NK-92 (cell line): Measurements from ENCODE around the gene UQCR10.

Experiments used
- DNase-seq: peaks from one replicate; lab custom pipeline; 2025; ENCODE audit not compliant: unreplicated experiment; lab: John Stamatoyannopoulos, UW

The UQCR10 gene

DNA sequence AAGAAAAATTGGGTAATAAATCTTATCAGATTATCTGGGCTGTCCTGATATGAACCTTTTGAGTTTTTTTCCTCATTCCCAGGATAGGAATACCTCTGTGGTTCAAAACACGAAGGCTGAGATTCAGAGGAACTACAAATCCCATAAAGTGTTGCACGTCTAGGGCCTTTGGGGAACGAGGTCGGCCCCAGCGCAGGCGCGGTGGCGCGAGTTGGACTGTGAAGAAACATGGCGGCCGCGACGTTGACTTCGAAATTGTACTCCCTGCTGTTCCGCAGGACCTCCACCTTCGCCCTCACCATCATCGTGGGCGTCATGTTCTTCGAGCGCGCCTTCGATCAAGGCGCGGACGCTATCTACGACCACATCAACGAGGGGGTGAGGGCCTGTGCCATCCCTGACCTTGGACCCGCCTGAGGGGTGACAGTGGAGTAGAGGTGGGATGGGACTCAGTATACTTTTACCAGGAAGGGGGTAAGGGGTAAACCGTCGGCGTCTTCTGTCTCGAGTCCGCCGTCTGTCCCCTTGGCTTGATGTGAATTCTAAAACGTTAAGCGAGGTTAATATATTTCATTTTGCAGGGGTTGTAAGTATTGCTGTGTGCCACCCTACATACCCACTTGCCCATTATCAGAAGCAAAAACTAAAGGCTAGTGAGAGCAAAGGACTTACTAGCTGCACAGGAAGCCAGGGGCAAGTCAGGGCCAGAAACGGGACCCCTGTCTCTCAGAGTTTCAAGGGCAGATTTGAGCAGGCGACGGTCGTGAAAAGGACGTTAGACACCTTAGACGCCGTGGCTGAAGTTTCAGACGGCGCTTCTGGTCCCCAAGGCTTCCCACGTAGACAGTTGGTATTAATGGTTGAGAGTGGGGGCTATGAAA lies at the start of gene UQCR10:
TSS of gene UQCR10 (plus strand) at position 199 of the 881 bp plus-strand sequence. CDS start at position 229, 30 bp downstream.
- peak; percentile 48 for DNase-seq

DNA sequence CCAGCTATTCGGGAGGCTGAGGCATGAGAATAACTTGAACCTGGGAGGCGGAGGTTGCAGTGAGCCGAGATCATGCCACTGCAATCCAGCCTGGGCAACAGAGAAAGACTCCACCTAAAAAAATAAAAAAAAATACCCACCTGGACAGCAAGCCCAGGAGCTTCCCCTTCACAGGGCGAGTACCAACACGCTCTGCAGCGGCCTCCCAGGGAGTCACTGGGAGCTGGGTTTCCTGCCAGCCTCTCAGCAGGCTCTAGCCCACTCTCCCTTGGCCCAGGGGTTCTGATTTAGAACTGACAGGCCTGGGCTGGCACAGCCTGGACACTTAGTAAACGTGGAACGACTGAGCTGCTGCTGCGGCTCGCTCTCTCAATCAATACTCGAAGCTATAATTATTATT lies 49.4 kb upstream of the UQCR10 start:
- no peak for DNase-seq

DNA sequence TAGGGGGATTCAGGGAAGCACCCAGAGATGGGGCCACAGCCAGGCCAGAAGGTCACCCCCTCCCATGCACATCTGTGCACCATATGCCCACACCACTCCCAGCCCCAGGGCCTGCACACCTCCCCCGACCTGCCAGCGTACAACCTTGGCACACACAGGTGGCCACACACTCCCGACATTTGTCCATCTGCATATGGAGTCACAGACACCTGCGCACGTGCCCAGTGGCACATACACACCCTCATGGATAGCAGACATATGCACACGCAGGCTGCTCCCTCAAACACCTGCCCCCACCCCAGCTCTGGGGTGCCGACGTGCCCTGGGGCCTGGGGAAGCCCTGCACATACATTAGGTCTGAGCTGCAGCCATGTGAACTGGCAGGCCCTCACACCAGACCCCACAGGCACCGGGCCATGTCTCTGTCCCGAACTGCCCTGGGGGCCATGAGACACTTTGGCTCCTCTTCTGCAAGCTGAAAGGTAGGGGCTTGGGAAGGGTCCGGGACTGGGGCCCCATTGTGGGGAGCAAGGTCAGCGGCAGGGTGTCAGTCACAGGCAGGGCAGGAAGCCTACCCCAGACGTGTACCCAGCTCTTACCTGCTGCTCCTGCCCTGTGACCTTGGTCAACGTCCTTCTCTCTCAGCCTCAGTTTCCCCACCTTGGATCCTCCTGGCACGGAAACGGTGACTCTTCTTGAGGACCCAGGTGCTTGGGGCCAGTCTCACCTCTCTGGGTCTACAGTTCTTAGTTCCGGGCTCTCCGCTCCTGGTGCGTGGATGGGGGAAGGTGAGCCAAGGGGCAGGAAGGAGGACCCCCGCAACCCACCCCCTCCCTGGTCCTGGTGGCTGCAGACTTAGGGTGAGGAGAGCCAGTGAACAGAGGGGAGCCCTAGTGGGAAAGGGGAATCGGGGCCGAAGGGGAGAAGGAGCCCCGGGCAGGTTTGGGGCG lies 47.9 kb upstream of the UQCR10 start:
- no peak for DNase-seq

- DNase-seq = no peak
These were observed 47.1 kb upstream of the UQCR10 start, which contains the start of gene CABP7 for GRCh38 chr22:29719899-29720645. CABP7 (plus strand) TSS chr22:29720003; CDS start chr22:29720425, 422 bp downstream.

DNA sequence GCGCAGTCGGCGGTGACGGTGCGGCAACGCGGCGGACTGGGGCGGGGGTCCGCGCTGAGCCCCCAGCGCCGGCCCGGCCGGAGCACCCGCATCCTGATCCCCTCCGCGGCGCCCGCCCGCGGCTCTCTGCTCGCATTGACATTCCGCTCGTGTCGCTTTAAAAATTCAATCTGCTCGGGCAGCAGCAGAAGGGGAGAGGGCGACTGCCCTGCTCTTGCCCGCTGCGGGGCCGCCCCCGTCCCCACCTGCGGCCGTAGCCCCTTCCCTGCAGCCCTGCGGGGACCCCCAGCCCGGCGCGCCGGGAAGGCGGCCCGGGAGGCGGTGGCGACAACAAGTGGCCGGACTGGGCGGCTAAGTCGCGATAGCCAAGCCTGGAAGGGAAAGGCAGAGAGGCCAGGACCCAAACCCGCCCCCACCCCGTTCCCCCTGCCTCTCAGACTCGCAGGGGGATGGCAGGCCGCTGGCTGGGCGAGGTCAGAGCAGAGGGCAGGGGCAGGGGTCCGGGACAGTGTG lies 46.3 kb upstream of the UQCR10 start:
- no peak for DNase-seq

DNA sequence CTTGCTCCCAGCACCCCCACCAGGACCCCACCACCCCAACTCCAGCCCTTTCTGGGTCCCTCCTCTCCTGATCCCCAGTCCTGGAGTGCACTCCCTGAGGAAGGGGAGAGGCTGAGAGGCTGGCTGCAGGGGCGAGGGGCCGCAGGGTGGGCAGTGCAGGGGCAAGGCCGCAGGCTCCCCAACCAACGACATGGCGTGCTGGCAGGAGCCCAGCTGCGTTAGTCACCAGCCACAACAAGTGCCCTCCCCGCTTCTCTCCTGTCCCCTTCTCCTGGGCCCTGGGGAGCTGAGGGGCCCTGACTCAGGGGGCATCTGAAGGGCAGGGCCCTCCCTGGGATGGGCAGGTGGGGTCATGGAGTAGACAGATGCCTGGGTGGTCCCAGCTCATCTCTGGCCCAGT lies 45.0 kb upstream of the UQCR10 start:
- no peak for DNase-seq

DNA sequence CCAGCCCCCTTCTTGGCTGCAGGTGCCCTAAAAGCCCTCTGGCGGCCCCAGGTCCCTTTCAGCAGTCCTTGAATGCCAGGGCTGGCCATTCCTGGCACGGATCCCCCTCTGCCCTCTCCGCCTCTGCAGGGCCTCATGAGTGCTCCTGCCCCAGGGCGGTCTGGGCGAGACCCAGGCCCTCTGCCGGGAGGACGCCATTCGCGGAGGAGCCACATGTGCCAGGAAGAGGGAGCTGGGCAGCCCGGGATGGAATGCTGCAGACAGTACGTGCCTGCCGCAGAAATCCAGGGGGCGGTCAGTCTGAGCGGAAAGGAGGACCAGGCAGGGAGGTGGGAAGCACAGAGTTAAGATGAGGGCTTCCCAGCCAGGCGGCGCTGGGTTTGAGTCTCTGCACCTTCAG lies 44.6 kb upstream of the UQCR10 start:
- no peak for DNase-seq

- no peak for DNase-seq
These were observed 43.4 kb upstream of the UQCR10 start for GRCh38 chr22:29723766-29724165.

GRCh38 chr22:29724843-29725242 lies 42.3 kb upstream of the UQCR10 start:
- no peak for DNase-seq

- DNase-seq = no peak
These were observed 41.1 kb upstream of the UQCR10 start for GRCh38 chr22:29726106-29726505.

- no peak for DNase-seq
These were observed 40.5 kb upstream of the UQCR10 start for GRCh38 chr22:29726512-29727130.

GRCh38 chr22:29727131-29727523 lies 40.0 kb upstream of the UQCR10 start:
- no peak for DNase-seq

DNA sequence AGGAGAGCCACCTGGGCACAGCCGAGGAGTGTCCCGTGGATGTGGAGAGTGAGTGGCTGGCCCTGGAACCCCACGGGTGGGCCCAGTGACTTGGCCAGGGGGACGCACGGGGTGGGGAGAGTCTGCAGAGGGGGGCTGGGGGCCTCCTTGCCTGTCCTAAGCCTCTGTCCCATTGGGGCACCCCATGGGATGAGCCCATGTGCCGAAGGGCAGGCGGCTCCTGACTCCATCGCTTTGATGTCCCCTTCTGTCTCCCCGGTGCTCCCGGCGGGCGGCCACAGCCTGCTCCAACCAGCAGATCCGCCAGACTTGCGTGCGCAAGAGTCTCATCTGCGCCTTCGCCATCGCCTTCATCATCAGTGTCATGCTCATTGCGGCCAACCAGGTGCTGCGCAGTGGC lies 38.0 kb upstream of the UQCR10 start:
- no peak for DNase-seq

GRCh38 chr22:29731058-29731850 lies 35.9 kb upstream of the UQCR10 start:
- no peak for DNase-seq

- DNase-seq = no peak
These were observed 34.3 kb upstream of the UQCR10 start for GRCh38 chr22:29732883-29733282.

DNA sequence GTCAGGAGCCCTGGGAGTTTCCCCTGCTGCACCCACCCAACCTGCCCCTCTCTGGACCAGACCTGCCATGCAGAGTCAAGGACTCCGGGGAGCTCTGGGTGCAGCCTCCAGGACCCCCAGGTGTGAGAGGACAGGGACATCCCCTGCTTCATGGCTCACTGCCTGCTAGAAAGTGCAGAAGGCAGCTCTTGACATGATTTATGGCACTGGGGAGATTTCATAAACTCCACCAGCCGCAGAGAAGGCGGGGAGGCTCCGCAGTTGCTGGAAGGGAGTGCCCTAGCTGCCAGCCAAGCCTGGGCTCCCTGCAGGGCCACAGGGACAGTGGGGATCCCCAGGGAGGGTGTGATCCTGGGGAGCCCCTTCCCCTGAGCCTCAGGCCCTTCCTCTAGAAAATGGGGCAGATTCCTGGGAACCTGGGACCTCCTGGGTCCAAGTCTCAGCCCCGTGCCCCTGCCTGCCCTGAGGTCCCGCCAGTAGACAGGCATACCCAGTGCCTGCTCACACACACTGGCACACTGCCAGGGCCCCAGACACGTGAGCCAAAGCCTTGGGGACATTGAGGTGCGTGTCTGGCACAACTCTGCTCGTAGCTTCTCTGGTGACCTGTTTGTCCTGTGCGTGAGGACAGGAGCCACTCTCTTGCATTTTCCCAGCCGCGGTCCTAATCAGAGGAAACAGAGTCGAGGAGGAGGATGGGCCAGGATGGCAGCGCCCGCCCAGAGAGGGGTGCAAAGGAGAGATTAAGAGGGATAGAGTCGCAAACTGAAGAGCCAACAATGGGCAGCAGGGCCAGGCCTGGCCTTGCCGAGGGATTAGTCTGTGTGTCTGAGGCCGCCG lies 33.6 kb upstream of the UQCR10 start:
- no peak for DNase-seq

DNA sequence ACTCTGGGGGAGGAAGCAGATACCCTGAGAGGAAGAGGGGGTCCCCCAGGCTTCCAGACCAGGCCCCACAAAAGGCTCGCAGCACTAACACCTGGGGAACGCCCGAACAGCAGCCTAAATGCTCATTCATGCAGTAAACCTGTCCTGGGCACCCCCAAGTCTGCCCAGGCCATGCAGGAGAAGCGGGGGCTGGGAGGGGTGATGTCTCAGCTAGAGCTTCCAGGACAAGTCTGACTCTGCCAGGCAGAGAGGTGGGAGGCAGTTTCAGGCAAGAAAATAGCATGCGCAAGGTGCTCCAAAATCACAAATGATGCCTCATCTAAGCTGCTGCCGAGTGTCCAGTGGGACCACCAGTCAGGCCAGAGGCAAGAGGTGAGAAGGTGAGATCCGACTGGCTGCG lies 32.8 kb upstream of the UQCR10 start:
- DNase-seq = no peak

GRCh38 chr22:29734838-29735237 lies 32.3 kb upstream of the UQCR10 start:
- DNase-seq = no peak

GRCh38 chr22:29735416-29735815 lies 31.8 kb upstream of the UQCR10 start:
- DNase-seq = no peak
